PC-3 (cell line): Measurements from ENCODE around the gene ADRM1.

ENCODE experiments used
- CTCF ChIP-seq: fragments of 300-600 bp; sonication (generic); conservative IDR thresholded peaks from 2 replicates; pipeline ENCODE4 v1.5.1; 2017; ENCODE audit warnings: antibody characterized with exemption, low read depth, mild to moderate bottlenecking, low read length
- EZH2 ChIP-seq: fragments of 300-600 bp; sonication (generic); IDR thresholded peaks from one replicate; pipeline ENCODE4 v1.6.1; 2017; ENCODE audit warnings: antibody characterized with exemption, mild to moderate bottlenecking, low read length; ENCODE audit not compliant: unreplicated experiment

GRCh38 chr20:62319346-62319909, 16.6 kb downstream of the ADRM1 start:
- TF ChIP-seq CTCF (no peak), EZH2 (no peak)
